Measurements from ENCODE around the gene HS2ST1.
A peak's percentile ranks its signal among the peaks of the same experiment; 100 is the strongest.

The HS2ST1 gene

DNA sequence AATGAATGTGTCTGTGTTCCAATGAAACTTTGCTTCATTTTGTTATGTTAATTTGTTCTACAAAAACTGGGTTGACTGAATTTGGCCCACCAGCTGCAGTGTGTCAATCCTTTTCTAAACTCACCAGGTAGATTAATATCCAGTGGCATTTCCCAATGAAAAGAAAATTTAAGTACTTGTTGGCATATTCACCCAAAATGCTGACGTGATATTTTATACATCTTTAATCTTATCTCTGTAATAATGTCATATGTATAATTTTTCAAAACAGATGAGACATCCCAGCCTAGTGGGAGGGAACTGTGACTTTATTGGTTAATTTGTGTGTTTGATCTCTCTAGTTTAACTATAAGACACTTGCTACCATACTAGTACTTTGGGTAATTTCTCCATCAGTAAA lies 8.6 kb upstream of the HS2ST1 start:
- no peaks in the 10 kb centered on the region for H3K27me3 ChIP-seq (ENCODE audit: insufficient read depth, poor library complexity, severe bottlenecking)
- no peak for DNase-seq (ENCODE audit: low read depth in 1 of 2, low spot score in 1 of 2)
- H3K4me3 ChIP-seq (replicated peaks; ENCODE audit: insufficient read depth, low read length) = no peak overlapping the region
- no peak overlapping the region for H3K27ac ChIP-seq (replicated peaks)
- TF ChIP-seq GABPA (IDR thresholded peaks at IDR 0.05; ENCODE audit: low read depth) (no peak), SPI1 (IDR thresholded peaks at IDR 0.05; ENCODE audit: borderline replicate concordance, low read depth) (no peak), POLR2AphosphoS5 (IDR thresholded peaks at IDR 0.05; ENCODE audit: low read depth) (no peak)
- TF ChIP-seq, protein P1, sequence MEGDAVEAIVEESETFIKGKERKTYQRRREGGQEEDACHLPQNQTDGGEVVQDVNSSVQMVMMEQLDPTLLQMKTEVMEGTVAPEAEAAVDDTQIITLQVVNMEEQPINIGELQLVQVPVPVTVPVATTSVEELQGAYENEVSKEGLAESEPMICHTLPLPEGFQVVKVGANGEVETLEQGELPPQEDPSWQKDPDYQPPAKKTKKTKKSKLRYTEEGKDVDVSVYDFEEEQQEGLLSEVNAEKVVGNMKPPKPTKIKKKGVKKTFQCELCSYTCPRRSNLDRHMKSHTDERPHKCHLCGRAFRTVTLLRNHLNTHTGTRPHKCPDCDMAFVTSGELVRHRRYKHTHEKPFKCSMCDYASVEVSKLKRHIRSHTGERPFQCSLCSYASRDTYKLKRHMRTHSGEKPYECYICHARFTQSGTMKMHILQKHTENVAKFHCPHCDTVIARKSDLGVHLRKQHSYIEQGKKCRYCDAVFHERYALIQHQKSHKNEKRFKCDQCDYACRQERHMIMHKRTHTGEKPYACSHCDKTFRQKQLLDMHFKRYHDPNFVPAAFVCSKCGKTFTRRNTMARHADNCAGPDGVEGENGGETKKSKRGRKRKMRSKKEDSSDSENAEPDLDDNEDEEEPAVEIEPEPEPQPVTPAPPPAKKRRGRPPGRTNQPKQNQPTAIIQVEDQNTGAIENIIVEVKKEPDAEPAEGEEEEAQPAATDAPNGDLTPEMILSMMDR (IDR thresholded peaks at IDR 0.05; ENCODE audit: insufficient read depth, low read length) = no peak
- TF ChIP-seq, protein P2, sequence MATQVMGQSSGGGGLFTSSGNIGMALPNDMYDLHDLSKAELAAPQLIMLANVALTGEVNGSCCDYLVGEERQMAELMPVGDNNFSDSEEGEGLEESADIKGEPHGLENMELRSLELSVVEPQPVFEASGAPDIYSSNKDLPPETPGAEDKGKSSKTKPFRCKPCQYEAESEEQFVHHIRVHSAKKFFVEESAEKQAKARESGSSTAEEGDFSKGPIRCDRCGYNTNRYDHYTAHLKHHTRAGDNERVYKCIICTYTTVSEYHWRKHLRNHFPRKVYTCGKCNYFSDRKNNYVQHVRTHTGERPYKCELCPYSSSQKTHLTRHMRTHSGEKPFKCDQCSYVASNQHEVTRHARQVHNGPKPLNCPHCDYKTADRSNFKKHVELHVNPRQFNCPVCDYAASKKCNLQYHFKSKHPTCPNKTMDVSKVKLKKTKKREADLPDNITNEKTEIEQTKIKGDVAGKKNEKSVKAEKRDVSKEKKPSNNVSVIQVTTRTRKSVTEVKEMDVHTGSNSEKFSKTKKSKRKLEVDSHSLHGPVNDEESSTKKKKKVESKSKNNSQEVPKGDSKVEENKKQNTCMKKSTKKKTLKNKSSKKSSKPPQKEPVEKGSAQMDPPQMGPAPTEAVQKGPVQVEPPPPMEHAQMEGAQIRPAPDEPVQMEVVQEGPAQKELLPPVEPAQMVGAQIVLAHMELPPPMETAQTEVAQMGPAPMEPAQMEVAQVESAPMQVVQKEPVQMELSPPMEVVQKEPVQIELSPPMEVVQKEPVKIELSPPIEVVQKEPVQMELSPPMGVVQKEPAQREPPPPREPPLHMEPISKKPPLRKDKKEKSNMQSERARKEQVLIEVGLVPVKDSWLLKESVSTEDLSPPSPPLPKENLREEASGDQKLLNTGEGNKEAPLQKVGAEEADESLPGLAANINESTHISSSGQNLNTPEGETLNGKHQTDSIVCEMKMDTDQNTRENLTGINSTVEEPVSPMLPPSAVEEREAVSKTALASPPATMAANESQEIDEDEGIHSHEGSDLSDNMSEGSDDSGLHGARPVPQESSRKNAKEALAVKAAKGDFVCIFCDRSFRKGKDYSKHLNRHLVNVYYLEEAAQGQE (IDR thresholded peaks at IDR 0.05; ENCODE audit: insufficient replicate concordance, low read depth) = no peak

DNA sequence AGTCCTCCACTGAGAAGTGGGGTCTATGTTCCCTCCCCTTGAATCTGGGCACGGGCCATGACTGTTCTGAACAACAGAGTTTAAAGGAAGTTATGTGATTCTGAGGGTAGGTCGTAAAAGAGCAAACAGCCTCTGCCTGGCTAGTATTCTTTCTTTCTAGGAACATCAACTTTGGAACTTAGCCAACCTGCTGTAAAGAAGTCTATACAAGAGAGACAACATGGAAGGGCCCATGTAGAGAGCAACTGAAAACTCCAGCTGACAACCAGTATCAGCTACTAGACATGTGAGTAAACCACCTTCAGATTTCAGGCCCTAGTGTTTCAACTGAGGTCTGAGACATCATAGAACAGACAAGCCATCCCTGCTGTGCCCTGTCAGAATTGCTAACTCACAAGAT lies 8.0 kb upstream of the HS2ST1 start:
- no peak for DNase-seq (ENCODE audit: low read depth in 1 of 2, low spot score in 1 of 2)
- no peak overlapping the region for H3K4me3 ChIP-seq (replicated peaks; ENCODE audit: insufficient read depth, low read length)
- H3K27me3 ChIP-seq (ENCODE audit: insufficient read depth, poor library complexity, severe bottlenecking) = no peaks in the 10 kb centered on the region
- TF ChIP-seq SPI1 (IDR thresholded peaks at IDR 0.05; ENCODE audit: borderline replicate concordance, low read depth) (no peak), GABPA (IDR thresholded peaks at IDR 0.05; ENCODE audit: low read depth) (no peak), POLR2AphosphoS5 (IDR thresholded peaks at IDR 0.05; ENCODE audit: low read depth) (no peak)
- TF ChIP-seq, protein P2 (IDR thresholded peaks at IDR 0.05; ENCODE audit: insufficient replicate concordance, low read depth) = no peak
- TF ChIP-seq, protein P1 (IDR thresholded peaks at IDR 0.05; ENCODE audit: insufficient read depth, low read length) = no peak
- no peak overlapping the region for H3K27ac ChIP-seq (replicated peaks)

DNA sequence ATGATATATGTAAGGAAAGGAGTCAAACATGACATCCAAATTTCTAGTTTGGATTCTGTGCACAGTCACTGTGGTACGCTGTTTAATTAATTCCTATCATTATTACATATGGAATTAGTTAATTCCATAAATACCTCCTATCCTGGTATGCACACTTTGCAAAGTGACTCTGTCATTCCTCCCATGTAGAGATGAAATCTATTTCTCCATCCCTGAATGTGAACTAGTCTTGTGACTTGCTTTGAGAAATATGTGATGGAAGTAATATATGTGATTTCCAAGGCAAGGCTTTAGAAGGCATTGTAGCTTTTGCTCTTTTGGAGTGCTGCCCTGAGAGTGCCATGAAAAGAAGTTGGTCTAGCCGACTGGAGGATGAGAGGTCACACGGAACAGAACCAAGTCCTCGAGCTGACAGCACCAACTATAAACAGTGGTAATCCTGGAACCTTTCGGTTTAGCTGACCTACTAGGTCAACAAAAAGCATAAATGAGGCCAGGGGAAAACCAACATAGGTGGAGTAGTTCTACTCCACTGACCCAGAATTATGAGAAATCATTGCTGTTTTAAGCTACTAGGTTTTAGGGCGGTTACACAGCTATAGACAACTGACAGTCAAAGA lies 2.0 kb upstream of the HS2ST1 start:
- TF ChIP-seq GABPA (IDR thresholded peaks at IDR 0.05; ENCODE audit: low read depth) (no peak), SPI1 (IDR thresholded peaks at IDR 0.05; ENCODE audit: borderline replicate concordance, low read depth) (no peak), POLR2AphosphoS5 (IDR thresholded peaks at IDR 0.05; ENCODE audit: low read depth) (no peak)
- TF ChIP-seq, protein P1 (IDR thresholded peaks at IDR 0.05; ENCODE audit: insufficient read depth, low read length) = no peak
- TF ChIP-seq, protein P2 (IDR thresholded peaks at IDR 0.05; ENCODE audit: insufficient replicate concordance, low read depth) = no peak
- Histone ChIP-seq H3K27me3 (ENCODE audit: insufficient read depth, poor library complexity, severe bottlenecking) (no peaks in the 10 kb centered on the region), H3K4me3 (replicated peaks; ENCODE audit: insufficient read depth, low read length) (peak overlapping the region; percentile 99), H3K27ac (replicated peaks) (no peak overlapping the region)
- no peak for DNase-seq (ENCODE audit: low read depth in 1 of 2, low spot score in 1 of 2)

Measured in HL-60 (cell line).